Myocyte (in vitro differentiated cells): Measurements from ENCODE around the gene ELANE. TPM values are rescaled to one million over a fixed set of nuclear protein-coding genes. Genes with fewer than 3 reads are reported as not detected.
A peak's percentile ranks its signal among the peaks of the same experiment; 100 is the strongest.
"Not testable (repeated sequence)": the region's sequence is repeated elsewhere in the genome, so short reads cannot be mapped to it uniquely, and the experiment has no call there.

Source experiments
- DNase-seq: peaks from one replicate; pipeline ENCODE4 v3.0.0-alpha.2; 2012; ENCODE audit warnings: low read depth
- total RNA-seq: library from RNA; depleted of rRNA; stranded (reverse); fragments of >200 nt; gene quantifications from 2 replicates; pipeline ENCODE4 v1.2.3, GENCODE V29; 2014

ELANE gene
- total RNA-seq, 1 donor from 2014 or later, result not detected

GRCh38 chr19:835210-835810, 16.8 kb upstream of the ELANE start:
- peak; percentile 42 for DNase-seq

- no peak for DNase-seq
Measured at GRCh38 chr19:840519-841206, 11.4 kb upstream of the ELANE start, which contains the start of gene PRTN3. Gene PRTN3 (plus strand): TSS chr19:840999. CDS start chr19:841009, 10 bp downstream.

- not testable (repeated sequence) for DNase-seq
Measured at GRCh38 chr19:842802-843179, 9.3 kb upstream of the ELANE start.

GRCh38 chr19:843180-843835, 8.8 kb upstream of the ELANE start:
- no peak for DNase-seq

DNA sequence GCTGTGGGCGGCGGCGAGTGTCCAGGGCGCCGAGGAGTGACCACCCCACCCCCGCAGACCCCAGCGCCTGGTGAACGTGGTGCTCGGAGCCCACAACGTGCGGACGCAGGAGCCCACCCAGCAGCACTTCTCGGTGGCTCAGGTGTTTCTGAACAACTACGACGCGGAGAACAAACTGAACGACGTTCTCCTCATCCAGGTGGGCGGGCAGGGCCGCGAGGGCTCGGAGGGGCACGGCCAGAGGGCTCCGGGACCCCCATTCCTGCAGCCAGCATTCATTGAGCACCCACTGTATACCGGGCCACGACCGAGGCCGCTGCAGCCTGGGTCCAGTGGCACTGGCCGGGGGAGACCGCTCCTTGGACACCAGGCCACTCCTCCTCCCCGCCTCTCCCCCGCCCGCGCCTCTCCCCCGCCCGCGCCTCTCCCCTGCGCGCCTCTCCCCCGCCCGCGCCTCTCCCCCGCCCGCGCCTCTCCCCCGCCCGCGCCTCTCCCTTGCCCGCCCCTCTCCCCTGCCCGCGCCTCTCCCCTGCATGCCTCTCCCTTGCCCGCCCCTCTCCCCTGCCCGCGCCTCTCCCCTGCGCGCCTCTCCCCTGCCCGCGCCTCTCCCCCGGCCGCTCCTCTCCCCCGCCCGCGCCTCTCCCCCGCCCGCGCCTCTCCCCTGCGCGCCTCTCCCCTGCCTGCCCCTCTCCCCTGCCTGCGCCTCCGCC, 8.1 kb upstream of the ELANE start:
- DNase-seq, result no peak

- no peak for DNase-seq
Measured at GRCh38 chr19:844546-844971, 7.5 kb upstream of the ELANE start.

GRCh38 chr19:845707-846521, 6.2 kb upstream of the ELANE start:
- no peak for DNase-seq

- DNase-seq, result no peak
Measured at GRCh38 chr19:848386-848921, 3.6 kb upstream of the ELANE start.

DNA sequence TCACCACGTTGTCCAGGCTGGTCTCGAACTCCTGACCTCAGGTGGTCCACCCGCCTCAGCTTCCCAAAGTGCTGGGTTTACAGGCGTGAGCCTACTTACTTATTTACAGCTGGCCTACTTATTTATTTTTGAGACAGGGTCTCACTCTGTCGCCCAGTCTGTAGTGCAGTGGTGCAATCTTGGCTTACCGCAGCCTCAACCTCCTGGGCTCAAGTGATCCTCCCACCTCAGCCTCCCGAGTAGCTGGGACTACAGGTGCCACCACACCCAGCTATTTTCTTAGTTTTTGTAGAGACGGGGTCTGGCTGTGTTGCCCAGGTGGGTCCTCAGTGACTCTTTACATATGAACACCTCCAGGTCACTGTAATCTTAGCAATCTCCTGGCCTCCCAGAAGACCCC, 2.9 kb upstream of the ELANE start:
- DNase-seq, result not testable (repeated sequence)

- peak; percentile 85 for DNase-seq
Measured at GRCh38 chr19:850221-850978, 1.7 kb upstream of the ELANE start.

DNA sequence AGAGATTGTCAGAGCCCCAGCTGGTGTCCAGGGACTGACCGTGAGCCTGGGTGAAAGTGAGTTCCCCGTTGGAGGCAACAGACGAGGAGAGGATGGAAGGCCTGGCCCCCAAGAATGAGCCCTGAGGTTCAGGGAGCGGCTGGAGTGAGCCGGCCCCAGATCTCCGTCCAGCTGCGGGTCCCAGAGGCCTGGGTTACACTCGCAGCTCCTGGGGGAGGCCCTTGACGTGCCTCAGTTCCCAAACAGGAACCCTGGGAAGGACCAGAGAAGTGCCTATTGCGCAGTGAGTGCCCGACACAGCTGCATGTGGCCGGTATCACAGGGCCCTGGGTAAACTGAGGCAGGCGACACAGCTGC, 1.1 kb upstream of the ELANE start:
- no peak for DNase-seq

DNA sequence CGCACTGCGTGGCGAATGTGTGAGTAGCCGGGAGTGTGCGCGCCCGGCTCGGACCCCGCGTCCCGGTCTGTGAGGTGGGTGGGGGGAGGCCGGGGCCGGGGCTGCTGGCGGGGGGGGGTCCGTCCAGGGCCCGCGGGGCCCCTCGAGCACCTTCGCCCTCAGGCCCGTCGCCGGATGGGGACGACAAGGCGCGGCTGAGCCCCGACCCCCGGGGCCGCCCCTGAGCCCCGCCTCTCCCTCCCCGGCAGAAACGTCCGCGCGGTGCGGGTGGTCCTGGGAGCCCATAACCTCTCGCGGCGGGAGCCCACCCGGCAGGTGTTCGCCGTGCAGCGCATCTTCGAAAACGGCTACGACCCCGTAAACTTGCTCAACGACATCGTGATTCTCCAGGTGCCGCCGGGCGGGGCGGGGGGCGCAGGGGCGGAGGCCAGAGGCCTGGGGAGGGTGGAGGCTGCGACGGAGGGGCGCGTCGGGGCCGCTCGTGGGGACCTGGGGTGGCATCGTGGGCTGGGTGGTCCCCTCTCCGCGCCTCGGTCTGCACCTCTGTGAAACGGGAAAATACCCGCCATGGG, 997 bp downstream of the ELANE start:
- DNase-seq, result no peak

- DNase-seq, result not testable (repeated sequence)
Measured at GRCh38 chr19:853614-854220, 1.6 kb downstream of the ELANE start.

DNA sequence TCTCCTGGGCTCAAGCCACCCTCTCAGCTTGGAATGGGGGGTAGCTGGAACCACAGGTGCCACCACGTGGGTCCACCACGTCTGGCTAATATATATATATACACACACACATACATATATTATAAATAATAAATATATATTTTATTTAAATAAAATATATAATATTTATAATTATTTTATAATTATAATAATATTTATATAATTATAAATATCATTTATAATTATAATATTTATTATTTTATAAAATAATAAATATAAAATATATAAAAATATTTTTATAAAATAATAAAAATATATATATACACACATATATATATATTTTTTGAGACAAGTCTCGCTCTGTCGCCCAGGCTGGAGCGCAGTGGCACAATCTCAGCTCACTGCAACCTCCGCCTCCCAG, 2.4 kb downstream of the ELANE start:
- no peak for DNase-seq

DNA sequence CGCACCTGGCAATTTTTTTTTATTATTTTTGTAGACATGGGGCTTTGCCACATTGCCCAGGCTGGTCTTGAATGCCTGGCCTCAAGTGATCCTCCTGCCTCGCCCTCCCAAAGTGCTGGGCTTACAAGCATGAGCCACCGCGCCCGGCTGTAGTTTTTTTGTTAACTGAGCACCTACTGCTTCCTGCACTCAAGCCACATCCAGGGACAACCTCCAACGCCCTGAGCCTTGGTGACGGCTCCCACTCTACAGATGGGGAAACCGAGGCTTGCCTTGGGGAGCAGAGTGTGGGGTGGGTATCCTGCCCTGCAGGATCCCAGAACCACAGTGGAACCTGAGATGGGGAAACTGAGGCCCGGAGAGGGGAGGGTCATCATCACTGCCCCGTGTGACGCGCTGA, 3.0 kb downstream of the ELANE start:
- no peak for DNase-seq

- DNase-seq, result no peak
Measured at GRCh38 chr19:855566-856120, 3.5 kb downstream of the ELANE start.

- DNase-seq, result no peak
Measured at GRCh38 chr19:858284-858683, 6.2 kb downstream of the ELANE start.

GRCh38 chr19:858868-859843, 7.1 kb downstream of the ELANE start, which contains the start of gene CFD:
Gene CFD (plus strand): TSS chr19:859664. CDS start chr19:859690, 26 bp downstream.
- no peak for DNase-seq
